Erythroblast (primary cell): ENCODE results near the gene COMMD2.

Source experiments
- GATA1 ChIP-seq: IDR thresholded peaks from 2 replicates; pipeline ENCODE4 v1.6.1; 2011; ENCODE audit warnings: low read depth, mild to moderate bottlenecking, control low read depth, low read length, moderate library complexity
- POLR2A ChIP-seq: IDR thresholded peaks from 2 replicates; pipeline ENCODE4 v1.6.1; 2011; ENCODE audit warnings: mild to moderate bottlenecking, low read length

DNA sequence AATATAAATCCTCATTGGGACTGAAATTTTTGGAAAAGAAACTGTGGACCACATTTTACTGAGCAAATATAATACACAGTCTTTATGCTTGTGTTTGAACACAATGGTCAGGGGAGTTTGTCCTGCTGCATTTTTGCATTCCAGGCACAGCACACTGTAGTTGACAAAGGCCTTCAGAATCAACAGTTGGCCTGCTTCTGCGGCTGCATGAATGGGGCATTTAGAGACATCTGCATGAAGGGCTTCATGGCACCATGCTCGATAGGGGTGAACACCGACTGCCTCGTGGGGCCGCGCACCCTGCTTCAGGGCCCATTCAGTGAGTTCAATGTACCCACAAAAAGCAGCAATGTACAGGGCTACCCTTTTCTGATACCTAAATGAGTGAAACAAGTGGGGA is 15.4 kb upstream of the COMMD2 start:
- TF ChIP-seq GATA1, result no peak
- TF ChIP-seq POLR2A, result no peak
